ENCODE results near the gene CRIM1. TPM values are rescaled to one million over a fixed set of nuclear protein-coding genes. Genes with fewer than 3 reads are reported as not detected.

Gene CRIM1
- polyA plus RNA-seq, 3 donors: 9.5 to 50.2 (median 15.9) TPM

DNA sequence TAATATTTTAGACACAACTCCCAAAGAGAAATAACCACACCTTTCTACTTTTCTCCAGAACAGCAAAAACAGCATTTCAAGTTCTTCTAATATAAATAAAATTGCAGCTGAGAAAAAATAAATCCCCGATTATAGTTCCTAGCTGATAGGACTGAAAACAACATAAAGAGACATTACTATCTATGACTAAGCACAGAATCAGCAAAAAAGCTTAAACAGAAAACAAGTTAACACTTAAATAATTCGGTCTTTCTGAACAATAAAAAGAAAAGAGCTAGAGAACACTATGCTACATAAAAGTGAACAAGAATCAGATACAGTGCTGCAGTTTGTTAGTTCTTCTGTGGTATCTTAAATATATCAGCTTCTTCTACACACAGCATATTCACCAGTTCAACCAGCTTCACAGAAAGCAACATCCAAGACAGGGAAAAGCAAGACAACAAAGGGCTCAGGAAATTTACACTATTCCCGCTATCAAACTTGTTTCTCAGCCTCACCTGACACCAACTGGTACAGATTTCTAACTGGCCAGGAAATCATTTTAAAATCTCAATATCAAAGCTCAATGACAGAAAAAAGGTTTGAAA lies 213.8 kb downstream of the CRIM1 start:
- 71 to 76% (median 73%) methylated on average over 3 of the region's 3 CpGs for WGBS, 3 donors

GRCh38 chr2:36570416-36570815 lies 214.8 kb downstream of the CRIM1 start:
- H3K27ac ChIP-seq (ENCODE audit: low read depth, low read length): no peak overlapping the region
- WGBS, 3 donors: 88 to 92% (median 91%) methylated on average over 1 of the region's 1 CpG

More for the DNA sequence above, 213.8 kb downstream of the CRIM1 start:
- no peak overlapping the region for H3K27ac ChIP-seq (ENCODE audit: low read depth, low read length)

- H3K27ac ChIP-seq (ENCODE audit: low read depth, low read length): no peak overlapping the region
- 70 to 91% (median 73%) methylated on average over 3 of the region's 3 CpGs for WGBS, 3 donors
Observed at GRCh38 chr2:36572054-36572718, 216.6 kb downstream of the CRIM1 start.

- WGBS, 3 donors: 75 to 77% (median 76%) methylated on average over 4 of the region's 4 CpGs
Observed at GRCh38 chr2:36572719-36573059, 217.1 kb downstream of the CRIM1 start.

DNA sequence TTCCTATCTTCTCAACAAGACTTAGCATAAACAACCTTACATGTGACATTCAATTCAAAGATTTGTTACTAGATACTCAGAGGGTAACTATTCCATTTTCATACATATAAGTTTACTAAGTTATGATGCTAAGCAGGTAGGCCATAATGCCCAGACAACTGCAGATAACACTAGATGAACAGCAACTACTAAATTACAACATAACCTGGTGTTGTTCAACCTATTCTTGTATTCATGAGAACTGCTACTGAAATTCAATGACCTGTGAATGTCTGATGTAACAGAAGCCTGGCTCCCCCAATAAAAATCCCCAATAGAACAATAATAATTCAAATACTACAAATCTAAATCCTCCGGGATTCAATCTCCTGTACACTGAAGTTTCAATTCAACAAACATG lies 217.6 kb downstream of the CRIM1 start:
- WGBS, 3 donors: 92 to 95% (median 95%) methylated on average over 1 of the region's 1 CpG
- H3K27ac ChIP-seq (ENCODE audit: low read depth, low read length): no peak overlapping the region

More at GRCh38 chr2:36572719-36573059, 217.1 kb downstream of the CRIM1 start:
- no peak overlapping the region for H3K27ac ChIP-seq (ENCODE audit: low read depth, low read length)

- WGBS, 3 donors: 93 to 95% (median 95%) methylated on average over 2 of the region's 2 CpGs
- no peak overlapping the region for H3K27ac ChIP-seq (ENCODE audit: low read depth, low read length)
Observed at GRCh38 chr2:36574560-36574959, 219.0 kb downstream of the CRIM1 start.

DNA sequence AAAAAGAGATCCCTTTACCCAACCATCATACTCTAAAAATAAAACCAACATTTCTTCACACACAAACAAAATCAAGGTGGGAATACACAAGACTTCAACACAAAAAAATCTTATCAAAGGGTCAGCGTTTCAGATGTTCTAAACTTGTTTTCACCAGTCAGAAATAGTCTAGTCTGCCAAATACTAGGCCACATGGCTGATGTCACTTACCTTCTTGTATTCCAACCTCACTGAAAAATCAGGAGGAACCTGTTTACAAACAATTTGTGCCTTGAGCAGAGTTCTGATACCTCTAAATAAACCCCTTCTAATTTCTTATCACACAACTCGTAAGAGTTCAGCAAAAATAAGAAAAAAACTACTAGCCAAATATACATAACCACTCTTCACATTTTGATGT lies 222.3 kb downstream of the CRIM1 start:
- 88 to 99% (median 89%) methylated on average over 2 of the region's 2 CpGs for WGBS, 3 donors

DNA sequence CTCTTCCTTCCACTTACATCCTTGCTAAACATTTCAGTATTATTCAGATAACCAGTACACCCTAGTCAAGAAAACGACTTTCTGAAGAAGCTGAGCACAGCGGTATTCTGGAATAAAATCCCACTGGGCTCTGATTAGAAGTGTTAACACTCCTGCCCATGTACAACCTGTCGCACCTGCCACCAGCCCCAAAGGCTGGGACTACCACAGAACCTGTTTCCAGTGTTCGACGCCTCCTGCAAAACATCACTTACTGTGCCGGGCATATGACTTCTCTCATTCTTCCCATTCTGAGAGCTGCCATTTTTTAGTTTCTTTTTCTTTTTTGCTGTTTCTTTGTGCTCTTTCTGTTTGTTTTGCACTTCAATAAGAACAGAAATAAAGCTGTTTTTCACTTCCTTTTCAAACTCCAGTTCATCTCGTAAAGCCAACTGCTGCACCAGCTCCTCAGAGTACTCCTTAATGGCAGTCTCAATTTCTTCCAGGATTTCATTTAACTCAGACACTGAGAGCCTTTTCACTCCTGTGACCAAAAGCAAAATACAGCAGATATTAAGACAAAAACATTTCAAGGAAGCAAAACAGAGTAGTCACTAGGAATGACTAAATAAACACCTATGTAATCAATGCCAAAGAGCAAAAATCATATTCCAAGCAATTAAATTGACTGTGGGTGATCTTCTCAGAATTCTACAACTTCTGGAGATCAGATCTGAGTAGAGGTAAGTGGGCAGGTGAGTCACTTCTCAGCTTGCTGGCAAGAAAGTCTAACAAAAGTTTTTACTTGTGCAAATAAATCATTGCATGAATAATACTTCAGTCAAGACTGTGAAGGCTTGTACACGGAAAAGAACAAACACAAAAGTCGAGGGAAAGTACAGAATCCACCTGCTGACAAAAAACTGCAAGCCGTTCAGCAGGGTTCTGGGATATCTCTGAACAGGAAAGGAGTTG lies 223.0 kb downstream of the CRIM1 start:
- 72 to 94% (median 87%) methylated on average over 10 of the region's 10 CpGs for WGBS, 3 donors
- H3K27ac ChIP-seq (ENCODE audit: low read depth, low read length): no peak overlapping the region

More for the DNA sequence above, 222.3 kb downstream of the CRIM1 start:
- no peak overlapping the region for H3K27ac ChIP-seq (ENCODE audit: low read depth, low read length)

DNA sequence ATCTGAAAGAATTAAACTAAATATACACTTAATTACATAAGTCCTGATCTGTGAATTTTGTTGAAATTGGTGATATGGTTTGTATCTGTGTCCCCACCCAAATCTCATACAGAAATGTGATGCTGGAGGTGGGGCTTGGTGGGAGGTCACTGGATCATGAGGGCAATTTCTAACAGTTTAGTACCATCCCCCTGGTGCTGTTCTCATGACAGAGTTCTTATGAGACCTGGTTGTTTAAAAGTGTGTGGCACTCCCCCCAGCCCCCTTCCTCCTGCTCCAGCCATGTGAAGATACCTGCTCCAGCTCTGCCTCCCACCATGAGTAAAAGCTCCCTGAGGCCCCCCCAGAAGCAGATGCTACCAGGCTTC lies 223.7 kb downstream of the CRIM1 start:
- H3K27ac ChIP-seq (ENCODE audit: low read depth, low read length): no peak overlapping the region

- no peak overlapping the region for H3K27ac ChIP-seq (ENCODE audit: low read depth, low read length)
- 80 to 88% (median 82%) methylated on average over 5 of the region's 5 CpGs for WGBS, 3 donors
Observed at GRCh38 chr2:36582538-36582937, 227.0 kb downstream of the CRIM1 start.

DNA sequence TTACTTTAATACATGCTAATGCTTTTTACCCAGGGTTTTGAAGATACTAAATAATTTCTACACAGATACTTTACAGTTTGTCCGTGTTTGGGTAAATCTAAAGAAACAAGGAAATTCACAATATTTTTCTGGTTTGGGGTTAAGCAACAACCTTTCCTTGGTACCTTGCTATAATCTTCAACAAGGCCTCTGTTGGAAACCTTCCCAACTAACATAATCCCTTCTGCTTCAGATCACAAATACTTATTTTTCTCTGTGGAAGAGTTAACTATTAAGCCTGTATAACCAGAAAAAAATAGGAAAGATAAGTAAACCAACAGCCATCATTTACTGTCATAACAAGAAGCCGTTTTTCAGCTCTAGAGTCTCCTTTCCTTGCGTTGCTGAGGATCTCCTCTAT lies 227.4 kb downstream of the CRIM1 start:
- H3K27ac ChIP-seq (ENCODE audit: low read depth, low read length): no peak overlapping the region
- WGBS, 3 donors: 73 to 80% (median 79%) methylated on average over 3 of the region's 3 CpGs

- H3K27ac ChIP-seq (ENCODE audit: low read depth, low read length): no peak overlapping the region
- 62 to 100% (median 70%) methylated on average over 1 of the region's 1 CpG for WGBS, 3 donors
Observed at GRCh38 chr2:36584148-36584794, 228.7 kb downstream of the CRIM1 start.

DNA sequence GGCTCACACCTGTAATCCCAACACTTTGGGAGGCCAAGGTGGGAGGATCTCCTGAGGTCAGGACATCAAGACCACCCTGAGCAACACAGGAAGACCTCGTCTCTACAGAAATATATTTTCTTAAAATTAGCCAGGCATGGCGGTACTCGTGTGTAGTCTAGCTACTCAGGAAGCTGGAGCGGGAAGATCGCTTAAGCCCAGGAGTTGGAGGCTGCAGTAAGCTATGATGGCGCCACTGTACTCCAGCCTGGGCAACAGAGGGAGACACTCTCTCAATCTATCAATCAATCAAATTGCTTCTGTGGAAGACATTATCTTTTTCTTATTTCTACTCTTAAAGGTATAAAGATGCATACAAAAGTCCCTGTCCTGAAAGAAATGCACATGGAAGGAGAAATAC lies 231.1 kb downstream of the CRIM1 start:
- H3K27ac ChIP-seq (ENCODE audit: low read depth, low read length): no peak overlapping the region
- WGBS, 3 donors: 96 to 97% (median 97%) methylated on average over 6 of the region's 6 CpGs

GRCh38 chr2:36587101-36587500 lies 231.5 kb downstream of the CRIM1 start:
- H3K27ac ChIP-seq (ENCODE audit: low read depth, low read length): no peak overlapping the region
- WGBS, 3 donors: 86 to 94% (median 91%) methylated on average over 1 of the region's 1 CpG

DNA sequence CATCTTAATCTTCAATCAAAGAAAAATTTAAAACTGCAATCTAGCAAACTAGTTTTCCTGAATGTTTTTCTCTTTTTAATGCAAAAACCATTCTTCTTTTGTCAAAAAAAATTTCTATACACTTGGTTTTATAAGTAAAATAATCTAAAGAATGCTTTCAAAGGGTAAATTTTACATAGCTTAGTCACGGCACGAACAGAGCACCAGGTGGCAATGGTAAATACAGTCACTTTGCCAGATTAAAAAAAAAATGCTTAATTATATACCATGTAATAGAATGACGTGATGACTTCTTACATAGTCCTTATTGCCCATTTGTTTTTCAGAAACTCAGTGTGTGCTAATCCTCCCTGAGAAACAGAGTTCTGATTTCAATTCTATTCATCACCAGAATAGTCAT lies 232.0 kb downstream of the CRIM1 start:
- 79 to 88% (median 87%) methylated on average over 3 of the region's 3 CpGs for WGBS, 3 donors

GRCh38 chr2:36589230-36589630 lies 233.7 kb downstream of the CRIM1 start:
- 39 to 67% (median 54%) methylated on average over 2 of the region's 2 CpGs for WGBS, 3 donors
- H3K27ac ChIP-seq (ENCODE audit: low read depth, low read length): no peak overlapping the region

More for the DNA sequence above, 232.0 kb downstream of the CRIM1 start:
- H3K27ac ChIP-seq (ENCODE audit: low read depth, low read length): no peak overlapping the region

DNA sequence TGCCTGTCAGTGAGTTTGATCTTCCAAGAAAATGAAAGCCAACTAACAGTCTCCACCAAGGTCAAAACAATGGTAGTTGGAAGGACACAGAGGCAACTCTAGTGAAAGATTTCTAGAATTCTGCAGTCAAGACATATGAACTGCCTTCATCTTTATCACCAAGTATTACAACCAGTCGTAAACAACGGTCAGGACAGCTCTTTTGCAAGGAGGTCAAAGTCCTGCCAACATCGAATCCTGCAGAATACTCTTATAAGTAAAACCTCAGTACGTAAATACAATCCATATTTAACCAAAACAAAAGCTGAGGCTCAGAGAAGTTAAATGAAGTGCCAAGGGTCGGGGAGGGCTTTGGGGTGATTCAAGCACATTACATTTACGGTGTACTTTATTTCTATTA lies 239.3 kb downstream of the CRIM1 start:
- WGBS, 3 donors: 74 to 93% (median 83%) methylated on average over 6 of the region's 6 CpGs
- no peak overlapping the region for H3K27ac ChIP-seq (ENCODE audit: low read depth, low read length)

- no peak overlapping the region for H3K27ac ChIP-seq (ENCODE audit: low read depth, low read length)
- 94 to 97% (median 95%) methylated on average over 12 of the region's 12 CpGs for WGBS, 3 donors
Observed at GRCh38 chr2:36596397-36596796, 240.8 kb downstream of the CRIM1 start.

- H3K27ac ChIP-seq (ENCODE audit: low read depth, low read length): no peak overlapping the region
- 28 to 34% (median 30%) methylated on average over 19 of the region's 19 CpGs for WGBS, 3 donors
Observed at GRCh38 chr2:36597003-36597531, 241.5 kb downstream of the CRIM1 start.
